Measurements from ENCODE around the gene PTPRN2.

PTPRN2 gene

DNA sequence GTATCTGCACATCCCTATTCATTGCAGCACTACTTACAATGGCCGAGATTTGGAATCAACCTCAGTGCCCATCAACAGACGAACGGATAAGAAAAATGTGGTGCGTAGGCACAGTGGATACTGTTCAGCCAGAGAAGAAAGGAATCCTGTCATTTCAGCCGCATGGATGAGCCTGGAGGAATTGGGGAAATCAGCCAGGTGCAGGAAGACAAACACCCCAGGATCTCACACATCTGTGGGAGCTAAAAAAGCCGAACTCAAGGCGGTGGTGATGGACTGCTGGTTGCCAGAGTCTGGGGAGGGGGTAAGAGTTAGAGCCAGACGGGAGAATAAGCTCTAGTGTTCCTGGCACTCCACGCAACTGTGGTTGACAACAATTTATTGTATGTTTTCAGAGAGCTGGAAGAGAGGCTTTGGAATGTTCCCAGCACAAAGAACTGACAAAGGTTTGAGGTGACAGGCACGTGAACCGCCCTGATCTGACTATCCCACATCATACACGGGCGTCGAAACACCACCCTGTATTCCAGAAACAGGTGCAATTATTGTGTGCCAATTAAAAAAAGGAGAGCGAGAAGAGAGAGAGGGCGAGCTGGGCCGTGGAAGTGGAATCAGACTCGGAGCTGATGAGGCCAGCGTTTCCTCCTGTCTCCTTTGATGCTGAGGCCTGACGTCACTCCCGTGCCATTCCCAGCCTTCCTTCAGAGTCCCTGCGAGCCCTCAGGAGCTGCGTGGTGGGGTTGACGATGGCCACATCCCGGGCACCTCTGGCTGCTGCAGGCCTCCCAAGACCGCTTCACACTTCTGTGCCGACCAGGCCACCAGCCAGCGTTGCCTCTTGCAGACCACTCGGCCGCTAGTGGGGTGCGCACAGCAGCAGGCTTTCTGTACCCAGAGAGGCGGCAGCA is 1061.4 kb downstream of the PTPRN2 start:
- no peak for DNase-seq (ENCODE audit: low spot score)

DNA sequence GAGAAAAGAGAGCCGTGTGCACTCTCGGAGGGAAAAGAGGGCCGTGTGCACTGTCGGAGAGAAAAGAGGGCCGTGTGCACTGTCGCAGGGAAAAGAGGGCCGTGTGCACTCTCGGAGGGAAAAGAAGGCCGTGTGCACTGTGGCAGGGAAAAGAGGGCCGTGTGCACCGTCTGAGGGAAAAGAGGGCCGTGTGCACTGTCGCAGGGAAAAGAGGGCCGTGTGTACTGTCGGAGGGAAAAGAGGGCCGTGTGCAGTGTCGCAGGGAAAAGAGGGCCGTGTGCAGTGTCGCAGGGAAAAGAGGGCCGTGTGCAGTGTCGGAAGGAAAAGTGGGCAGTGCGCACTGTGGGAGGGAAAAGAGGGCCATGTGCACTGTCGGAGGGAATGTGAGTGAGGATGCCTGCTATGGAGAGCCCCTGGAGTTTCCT is 1062.1 kb downstream of the PTPRN2 start:
- DNase-seq (ENCODE audit: low spot score) = no peak

DNA sequence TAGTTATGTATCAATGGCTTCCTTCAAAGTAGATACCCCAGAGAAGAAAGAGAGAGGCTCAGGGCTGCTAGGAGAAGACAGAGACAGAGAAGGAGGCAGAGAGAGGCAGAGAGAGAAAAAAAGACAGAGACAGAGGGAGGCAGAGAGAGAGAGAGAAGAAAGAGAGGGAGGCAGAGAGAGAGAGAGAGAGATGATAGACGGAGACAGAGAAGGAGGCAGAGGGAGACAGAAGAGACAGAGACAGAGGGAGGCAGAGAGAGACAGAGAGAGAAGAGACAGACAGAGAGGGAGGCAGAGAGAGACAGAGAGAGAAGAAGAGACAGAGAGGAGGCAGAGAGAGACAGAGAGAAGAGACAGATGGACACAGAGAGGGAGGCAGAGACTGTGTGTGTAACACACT is 1062.9 kb downstream of the PTPRN2 start:
- DNase-seq (ENCODE audit: low spot score) = no peak

DNA sequence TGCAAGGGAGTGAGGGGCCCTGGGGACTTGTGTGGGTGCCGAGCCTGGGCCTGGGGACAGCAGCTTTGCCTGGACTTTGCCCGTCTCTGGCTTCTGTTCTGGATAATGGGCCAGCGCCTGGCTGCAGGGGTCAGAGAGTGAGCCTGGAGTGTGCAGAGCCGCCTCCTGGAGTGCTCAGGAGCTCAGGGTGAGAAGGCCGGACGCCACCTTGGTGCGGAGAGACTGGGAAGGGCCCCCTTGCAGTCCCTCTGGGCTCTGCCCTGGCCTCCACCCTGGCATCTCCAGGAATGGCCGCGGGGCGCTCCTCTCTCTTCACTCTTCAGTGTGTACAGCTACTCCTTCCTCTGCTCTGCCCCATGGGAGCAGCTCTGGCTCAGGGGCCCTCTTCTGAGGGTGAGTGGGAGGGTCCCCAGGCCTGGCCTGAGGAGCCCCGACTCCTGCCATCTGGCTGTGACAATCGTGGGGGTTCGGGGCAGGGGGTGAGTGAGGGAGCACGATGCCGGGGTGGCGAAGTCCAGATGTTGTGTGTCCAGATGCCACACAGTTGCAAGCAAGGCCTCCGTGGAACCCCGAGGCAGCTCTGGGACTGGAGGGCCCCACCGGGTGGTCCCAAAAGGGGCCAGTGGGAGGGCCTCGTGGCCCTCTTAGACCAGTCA is 1063.7 kb downstream of the PTPRN2 start:
- DNase-seq (ENCODE audit: low spot score) = no peak

DNA sequence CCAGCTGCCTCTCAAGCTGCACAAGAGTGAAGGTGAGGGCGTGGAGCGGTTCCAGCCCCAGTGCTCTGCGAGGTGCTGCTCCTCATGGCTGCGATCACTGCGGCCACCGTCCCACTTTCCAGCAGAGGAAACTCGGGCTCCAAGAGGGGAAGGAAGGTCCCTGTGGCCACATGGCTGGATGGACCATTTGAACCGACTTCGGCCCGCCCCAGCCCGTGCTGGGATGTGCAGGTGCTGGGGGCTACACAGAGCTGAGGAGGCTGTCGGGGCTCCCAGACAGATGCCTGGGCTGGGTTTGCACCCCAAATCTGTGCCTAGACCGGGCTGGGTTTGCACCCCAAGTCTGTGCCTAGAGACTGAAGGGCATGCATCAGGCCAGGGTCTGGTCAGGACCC is 1064.3 kb downstream of the PTPRN2 start:
- DNase-seq (ENCODE audit: low spot score) = no peak

DNA sequence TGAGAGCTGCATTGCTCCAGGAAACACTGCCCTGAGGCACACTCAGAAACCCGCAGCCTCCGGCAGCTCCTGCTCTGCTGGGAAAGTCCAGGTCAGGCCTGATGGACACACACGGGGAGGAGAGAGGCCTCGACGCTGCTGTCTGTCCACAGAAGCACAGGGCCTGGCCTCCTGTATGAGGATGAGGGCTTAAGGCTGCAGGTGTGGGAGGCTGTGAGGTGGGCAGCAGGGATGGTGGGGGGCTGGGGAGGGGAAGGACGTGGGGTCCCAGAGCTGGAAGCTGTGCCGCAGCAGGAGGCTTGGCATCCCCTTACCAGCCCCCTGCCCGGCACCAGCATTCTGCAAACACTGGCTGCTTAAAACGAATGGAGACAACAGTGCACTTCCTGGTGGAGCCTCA is 1064.7 kb downstream of the PTPRN2 start:
- no peak for DNase-seq (ENCODE audit: low spot score)

DNA sequence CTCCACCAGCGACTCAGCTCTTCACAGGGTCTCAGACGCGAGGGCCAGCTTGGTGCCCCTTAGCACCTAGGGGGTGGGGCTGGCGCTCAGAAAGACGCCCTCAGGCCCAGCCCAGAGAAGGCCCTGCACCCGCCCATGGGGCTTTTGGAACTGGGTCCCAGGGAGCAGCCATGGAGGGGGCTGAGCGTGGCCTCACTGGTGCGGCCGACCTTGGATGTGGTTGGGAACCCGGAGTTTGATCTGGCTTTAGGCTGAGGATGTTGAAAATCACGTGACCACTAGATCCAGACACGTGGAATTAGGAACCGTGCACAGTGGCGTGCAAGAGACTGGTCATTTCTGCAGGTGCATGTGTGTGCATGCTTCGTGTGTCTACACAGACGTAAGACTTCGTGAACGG is 1065.4 kb downstream of the PTPRN2 start:
- DNase-seq (ENCODE audit: low spot score) = no peak

DNA sequence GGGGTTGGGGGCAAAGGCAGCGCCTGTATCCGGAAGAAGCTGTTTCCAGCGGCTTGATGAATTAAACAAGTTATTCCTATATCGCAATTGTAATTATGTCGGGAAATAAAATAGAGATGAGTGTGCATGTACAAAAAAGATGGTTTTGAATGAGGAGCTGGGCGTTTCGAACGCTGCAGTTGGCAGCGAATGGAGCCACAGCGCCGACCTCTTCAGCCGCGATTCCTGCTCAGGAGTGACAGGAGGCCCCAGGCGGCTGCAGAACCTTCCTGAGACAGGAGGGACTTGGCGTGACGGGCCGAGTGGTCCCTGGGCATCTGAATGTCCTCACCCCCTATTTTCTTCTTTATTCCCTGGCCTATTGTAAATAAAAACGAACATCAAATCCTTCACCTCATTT is 1065.9 kb downstream of the PTPRN2 start:
- no peak for DNase-seq (ENCODE audit: low spot score)

DNA sequence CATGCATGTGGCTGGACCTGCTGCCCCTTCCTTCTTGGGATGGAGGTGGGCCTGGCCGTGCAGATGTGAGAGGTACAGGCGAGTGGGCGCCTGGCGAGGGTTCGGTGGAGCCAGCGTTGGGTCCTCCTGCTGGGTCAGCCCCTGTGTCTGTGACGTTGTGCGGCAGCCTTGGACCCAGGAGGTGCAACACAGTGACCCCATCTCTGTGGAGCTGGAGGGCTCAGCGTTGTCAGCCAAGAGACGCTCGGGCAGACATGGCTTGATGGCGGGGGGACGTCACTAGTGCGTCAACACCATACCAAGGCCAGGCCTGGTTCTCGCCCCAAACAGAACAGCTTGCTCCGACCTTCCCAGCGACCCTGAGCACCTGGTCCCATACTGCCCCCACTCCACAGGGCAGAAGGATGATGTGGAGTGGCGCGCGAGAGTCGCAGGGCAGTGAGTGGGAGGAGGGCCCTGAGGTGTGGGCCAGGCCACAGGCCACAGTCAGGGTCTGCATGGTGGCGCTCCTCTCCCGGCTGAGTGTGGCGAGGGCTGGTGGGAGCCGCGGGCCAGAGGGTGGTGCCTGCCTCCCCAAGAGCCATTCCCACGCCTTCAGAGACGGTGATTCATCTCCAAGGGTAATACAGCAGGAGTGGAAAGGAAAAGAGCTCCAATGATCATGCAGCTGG is 1066.4 kb downstream of the PTPRN2 start:
- no peak for DNase-seq (ENCODE audit: low spot score)

DNA sequence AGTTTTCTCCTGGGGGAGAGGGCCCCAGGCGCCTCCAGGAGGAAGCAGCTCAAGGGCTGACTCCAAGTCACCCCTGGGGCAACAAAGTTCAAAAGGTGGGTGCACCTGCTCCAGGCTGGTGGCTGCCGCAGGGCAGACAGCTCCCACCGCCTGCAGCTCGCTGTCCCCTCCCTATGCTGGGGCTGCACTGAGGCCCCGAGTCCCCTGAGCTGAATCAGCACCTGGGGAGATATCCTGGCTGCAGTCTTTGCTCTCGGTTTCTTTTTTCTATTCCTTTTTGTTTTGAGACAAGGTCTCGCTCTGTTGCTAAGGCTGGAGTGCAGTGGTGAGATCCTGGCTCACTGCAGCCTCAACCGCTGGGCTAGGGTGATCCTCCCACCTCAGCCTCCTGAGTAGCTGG is 1067.4 kb downstream of the PTPRN2 start:
- DNase-seq (ENCODE audit: low spot score) = no peak

DNA sequence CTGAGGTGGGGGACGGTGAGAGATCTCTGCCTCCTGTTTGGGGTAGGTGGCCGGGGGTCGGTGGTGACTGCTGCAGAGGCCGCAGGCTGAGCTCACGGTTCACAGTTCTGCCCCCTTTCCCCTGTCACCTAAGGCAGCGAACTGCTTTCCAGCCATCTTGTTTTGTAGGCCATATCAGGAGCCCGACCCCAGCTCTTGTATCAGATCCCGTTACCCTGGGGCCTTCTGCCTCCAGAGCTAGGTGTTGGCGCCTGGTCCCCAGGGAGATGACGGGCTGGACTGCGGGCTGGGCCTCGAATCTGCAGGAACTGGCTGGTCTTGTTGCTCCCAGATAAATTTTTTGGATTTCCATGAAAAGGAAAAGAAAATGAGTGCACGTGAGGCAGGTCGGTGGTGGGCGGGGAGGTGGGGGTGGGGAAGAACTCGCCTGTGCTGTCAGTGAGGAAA is 1067.8 kb downstream of the PTPRN2 start:
- DNase-seq (ENCODE audit: low spot score) = peak; percentile 47

DNA sequence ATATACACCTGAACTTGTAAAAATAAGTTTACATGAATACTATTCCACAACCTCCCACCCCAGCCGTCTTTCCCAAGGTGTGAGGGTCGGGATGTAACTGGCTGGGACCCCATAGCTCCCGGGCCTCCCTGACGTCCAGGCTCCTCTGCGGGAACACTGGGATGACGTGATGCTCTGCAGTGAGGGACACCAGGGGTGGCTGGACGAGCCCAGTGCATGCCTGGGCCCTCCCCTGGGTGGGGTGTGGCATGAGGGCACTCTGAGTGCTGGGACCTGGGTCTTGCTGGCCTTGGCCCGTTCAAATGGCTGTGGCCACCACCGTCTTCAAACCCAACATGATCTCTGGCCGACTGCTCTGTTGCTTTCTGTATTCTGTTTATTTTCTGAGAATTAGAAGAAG is 1068.4 kb downstream of the PTPRN2 start:
- DNase-seq (ENCODE audit: low spot score) = no peak

DNA sequence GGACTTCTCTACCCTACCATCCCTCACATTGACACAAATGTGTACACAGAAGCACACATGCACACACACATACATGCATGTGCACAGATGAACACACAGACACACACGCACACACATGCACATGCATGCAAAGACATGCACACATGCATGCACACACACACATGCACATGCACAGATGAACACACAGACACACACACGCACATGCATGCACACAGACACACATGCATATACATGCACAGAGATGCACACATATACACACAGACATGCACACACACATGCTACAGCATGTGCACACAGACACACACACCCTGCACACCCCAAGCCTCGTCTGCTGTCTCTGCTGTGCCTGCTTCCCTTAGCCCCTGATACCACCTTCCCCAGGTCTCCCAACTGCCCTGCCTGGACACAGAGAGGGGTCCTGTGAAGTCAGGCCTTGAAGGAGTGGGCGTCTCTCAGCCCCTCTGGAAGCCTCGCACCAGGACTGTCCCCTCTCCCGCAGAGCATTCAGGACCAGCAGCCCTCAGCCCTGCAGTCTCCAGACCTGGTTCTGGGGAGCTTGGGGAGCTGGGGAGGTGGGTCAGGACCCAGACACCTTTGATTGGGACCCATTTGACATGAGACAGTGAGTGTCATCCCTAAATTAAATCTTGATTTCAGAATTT is 1069.0 kb downstream of the PTPRN2 start:
- no peak for DNase-seq (ENCODE audit: low spot score)

DNA sequence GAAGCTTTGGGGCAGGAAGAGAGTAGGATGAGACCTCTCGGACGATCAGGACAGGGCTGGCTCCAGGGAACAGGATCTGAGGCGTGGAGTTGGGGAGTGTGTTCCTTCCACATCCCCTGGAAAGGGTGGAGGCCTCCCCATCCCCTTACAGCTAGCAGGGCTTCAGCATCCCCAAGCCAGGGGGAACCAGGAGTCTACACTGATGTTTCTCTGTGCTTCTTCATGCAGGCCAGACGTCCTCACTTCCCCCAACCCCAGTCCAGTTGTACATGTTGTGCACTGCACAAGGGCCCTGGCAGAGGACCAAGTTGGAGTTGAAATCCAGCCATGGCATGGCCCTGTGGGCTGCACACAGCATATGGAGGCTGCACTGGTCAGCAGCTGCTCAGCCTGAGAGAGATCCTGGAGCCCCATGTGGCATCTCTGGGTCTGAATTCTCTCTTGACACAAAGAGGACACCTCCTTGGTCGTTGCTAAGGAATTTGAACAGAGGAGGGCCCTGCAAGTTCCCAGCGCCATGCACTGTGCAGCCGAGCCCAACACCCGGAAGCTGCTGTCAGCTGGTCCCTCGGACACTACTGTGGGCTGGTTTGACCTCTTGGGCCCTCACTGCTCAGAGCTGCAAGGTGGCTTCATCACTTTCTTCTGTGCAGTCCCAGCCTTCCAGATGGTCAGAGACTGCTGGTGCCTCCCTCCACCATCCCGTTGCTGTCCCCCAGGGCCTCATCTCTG is 1069.7 kb downstream of the PTPRN2 start:
- DNase-seq (ENCODE audit: low spot score) = no peak

DNA sequence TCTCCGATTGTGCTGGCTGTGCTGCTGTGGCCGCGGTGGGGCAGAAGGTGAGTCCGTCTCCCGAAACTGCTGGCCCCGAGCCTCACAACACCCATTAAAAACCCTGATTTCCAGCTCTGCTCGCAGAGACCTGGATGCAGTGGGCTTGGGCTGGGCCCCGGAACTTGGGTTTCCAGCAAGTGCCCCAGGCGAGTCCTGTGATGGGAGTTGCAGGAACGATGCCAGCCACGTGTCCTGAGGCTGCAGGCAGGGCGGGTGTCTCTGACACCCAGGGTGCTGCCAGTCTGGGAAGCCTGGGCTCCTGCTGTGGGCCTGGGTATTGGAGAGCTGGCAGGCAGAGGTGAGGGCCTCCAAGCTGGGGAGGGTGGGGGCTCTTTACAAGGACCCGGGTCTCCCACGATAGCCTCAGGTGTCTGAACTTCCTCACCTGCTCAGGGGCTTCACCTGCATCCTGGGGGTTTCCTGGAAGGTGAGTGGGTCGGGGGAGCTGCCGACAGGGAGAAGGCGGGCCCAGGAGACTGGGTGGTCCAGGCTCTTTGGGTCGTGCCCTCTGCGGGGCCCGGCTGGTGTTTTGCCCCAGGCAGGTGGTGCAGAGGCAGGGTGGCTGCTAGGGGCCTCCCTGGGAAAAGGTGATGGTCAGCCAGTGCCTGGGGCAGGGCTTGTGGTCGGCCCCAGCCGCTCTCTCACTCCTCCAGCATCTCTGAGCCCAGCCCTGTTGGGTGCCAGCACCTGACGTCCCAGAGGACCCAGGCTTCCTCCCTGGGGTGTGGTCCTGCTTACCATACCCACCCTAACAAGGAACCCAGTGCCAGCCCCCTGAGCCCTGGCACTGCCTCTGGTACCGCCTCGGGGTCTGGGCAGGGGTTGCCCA is 1070.5 kb downstream of the PTPRN2 start:
- DNase-seq (ENCODE audit: low spot score) = no peak

DNA sequence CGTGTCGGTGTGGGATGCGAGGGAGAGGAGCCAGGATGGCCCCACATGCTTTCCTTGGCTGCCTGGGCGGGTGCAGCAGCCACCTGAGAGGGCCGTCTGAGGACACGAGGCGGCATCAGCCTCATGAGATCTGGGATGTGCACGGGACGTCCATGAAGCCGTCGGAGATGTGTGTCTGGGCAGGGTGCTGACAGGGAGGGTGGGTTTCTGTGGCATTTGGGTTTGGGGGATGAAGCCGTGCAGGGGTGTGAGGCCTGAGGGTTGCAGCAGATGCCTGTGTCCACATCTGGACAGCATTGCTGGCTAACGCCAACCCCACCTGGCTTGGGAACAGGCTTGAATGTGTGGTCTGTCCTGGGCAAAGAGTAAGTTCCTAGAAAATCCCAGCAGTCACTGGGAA is 1071.3 kb downstream of the PTPRN2 start:
- no peak for DNase-seq (ENCODE audit: low spot score)

DNA sequence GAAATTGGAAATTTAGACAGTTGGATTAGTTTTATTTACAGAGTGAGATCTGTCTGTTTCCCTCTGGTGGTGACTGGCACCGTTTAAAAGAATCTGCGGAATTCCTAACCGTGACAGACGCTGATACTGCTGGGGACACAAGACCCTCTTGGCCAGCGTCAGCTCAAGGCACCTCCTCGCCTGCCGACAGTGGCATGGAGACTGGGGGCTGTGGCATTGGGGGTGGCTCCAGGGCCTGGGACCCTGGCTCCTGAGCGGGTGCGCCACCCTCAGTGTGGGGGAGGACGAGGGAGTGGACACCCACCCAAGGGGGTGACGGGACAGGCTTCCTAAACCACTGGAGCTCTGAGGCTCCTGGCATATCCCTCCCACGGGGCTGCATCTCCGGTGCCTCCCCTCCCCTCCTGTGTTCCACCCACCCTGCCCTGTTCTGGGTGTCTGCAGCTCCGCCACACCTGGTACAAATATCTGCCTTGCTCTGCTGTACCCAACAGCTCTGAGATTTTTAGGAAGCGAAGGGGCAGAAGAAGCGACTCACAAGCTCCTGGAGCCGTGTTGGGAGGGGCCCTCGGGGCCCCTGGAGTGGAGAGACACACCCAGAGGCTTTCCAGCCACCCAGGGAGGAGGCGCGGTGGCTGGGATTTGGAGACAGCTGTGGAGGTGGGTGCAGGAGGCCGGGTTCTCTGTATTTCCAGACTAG is 1072.1 kb downstream of the PTPRN2 start:
- DNase-seq (ENCODE audit: low spot score) = no peak

DNA sequence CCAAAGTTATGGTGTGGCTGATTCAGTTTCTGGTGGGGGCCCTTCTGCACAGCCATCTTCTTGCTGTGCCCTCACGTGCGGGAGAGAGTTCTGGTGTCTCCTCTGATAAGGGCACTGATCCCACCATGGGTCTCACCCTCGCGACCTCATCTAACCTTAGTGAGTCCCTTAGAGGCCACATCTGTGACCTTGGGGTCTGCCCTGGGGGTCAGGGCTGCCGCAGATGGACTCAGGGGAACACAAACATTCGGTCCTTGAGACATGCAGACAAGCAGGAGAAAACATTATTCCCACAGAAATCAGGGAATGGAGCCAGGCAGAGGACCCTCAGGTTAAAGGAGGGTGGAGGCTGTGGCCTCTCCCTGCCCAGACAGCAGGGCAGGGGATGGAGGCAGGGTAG is 1072.9 kb downstream of the PTPRN2 start:
- no peak for DNase-seq (ENCODE audit: low spot score)

DNA sequence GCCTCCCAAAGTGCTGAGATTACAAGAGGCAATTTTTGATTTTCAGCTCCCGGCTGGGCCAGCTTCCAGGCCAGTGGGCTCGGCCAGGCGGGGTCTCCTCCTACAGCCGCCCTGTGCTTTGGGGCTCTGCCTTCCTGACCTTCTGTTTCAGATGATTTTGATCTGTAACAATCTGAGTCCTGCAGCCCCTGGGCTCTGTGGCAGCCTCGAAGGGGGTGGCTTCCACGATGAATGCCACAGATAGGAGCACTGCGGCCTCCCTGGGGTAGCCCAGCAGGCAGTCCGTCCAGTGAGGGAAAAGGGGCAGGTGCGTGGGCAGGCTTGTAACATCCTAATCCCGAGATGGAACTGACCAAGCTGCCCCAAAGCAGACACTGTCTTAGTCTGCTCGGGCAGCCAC is 1073.3 kb downstream of the PTPRN2 start:
- DNase-seq (ENCODE audit: low spot score) = no peak

DNA sequence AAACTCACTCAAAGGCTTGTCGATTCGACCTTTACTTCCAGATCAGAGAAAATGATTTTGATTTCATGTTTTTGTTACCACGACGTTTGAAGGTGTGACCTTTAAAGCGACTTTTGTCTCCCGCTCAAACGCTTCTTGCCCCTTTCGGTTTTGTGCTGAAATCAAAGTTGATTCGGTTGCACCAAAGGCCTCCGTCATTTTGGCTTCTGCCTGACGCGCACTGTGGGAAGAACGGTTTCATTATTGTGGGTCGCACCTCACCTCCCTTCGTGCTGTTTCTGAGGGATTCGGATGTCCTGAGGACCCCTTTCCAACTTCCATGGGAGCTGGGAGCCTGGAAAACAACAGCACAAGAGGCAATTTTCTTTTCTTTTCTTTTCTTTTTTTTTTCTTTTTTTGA is 1073.9 kb downstream of the PTPRN2 start:
- no peak for DNase-seq (ENCODE audit: low spot score)
